ENCODE results near the gene INPP4B. TPM values are rescaled to one million over a fixed set of nuclear protein-coding genes. Genes with fewer than 3 reads are reported as not detected.

The INPP4B gene
- total RNA-seq, 1 donor from 2014 or later: 32.7 TPM

DNA sequence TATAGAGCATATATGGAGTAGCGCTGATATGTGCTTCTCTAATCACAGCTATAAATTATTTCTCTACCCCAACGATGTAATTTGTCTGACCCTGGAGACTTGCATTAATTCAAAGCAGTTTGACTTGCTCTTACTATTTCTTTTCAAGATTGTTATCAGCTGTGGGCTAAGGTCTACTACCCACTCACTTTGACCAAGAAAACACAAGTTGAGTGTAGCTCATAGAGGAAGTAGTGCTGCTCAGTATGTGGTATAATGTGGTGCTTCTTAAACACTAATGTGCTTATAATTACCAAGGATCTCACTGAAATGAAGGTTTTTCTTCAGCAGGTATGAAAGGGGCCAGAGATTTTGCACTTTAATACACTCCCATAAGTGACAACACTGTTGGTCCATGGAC is 70.1 kb downstream of the INPP4B start:
- Histone ChIP-seq H3K4me3 (no peak overlapping the region), H3K9me3 (no peaks in the 10 kb centered on the region), H3K27ac (no peak overlapping the region), H3K27me3 (no peaks in the 10 kb centered on the region), H3K36me3 (no peaks in the 10 kb centered on the region), H3K4me1 (peaks cover 0 to 9% of the 10 kb centered on the region in 2 donors)
- DNase-seq (ENCODE audit: low spot score in 2 of 2): no peak
- TF ChIP-seq, protein P1, sequence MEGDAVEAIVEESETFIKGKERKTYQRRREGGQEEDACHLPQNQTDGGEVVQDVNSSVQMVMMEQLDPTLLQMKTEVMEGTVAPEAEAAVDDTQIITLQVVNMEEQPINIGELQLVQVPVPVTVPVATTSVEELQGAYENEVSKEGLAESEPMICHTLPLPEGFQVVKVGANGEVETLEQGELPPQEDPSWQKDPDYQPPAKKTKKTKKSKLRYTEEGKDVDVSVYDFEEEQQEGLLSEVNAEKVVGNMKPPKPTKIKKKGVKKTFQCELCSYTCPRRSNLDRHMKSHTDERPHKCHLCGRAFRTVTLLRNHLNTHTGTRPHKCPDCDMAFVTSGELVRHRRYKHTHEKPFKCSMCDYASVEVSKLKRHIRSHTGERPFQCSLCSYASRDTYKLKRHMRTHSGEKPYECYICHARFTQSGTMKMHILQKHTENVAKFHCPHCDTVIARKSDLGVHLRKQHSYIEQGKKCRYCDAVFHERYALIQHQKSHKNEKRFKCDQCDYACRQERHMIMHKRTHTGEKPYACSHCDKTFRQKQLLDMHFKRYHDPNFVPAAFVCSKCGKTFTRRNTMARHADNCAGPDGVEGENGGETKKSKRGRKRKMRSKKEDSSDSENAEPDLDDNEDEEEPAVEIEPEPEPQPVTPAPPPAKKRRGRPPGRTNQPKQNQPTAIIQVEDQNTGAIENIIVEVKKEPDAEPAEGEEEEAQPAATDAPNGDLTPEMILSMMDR (IDR thresholded peaks at IDR 0.05): no peak
- intact Hi-C loops (cut with DNase I): no loop called here

DNA sequence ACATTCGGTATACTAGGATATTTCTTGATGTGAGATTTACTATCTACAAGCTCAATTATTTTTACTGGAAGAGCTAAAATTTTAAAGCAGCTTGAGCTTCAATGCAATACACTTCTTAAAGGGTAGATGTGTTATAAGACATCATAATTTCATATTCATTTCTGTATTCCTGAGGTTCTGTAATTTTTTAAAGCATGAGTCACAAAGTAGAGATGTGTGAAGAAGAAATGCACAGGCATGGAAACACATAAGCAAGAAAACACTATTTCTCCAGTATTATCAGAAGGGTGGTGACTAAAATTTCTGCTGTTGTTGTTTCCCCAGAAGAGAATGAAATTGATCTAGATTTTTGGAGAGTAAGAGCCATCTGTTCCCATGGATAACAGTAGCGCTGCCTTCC is 72.6 kb downstream of the INPP4B start:
- H3K9me3 ChIP-seq: no peaks in the 10 kb centered on the region
- H3K36me3 ChIP-seq: no peaks in the 10 kb centered on the region
- no peak overlapping the region for H3K4me3 ChIP-seq
- DNase-seq (ENCODE audit: low spot score in 2 of 2): no peak
- peaks cover 0 to 4% of the 10 kb centered on the region in 2 donors for H3K4me1 ChIP-seq
- H3K27ac ChIP-seq: no peak overlapping the region
- H3K27me3 ChIP-seq: no peaks in the 10 kb centered on the region
- intact Hi-C loops (cut with DNase I): no loop called here
- TF ChIP-seq, protein P1 (IDR thresholded peaks at IDR 0.05): no peak

DNA sequence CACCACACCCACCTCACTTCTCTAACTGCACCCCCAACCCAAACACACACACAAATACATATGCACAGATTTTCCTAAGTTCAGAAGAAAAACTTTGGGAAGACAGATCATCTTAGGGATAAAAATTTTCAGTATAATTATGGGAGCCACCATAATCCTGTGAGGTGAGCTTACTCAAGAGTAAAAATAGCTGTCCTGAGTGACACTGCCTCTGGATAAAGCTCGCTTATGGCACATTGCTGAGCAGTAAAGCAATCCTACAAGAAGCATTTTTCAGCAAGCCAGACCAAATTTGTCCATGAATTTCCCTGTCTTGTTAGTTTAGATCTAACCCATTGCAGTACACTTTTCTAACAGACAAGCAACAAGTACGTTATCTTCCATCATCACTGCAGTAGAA is 83.8 kb downstream of the INPP4B start:
- Histone ChIP-seq H3K4me1 (no peaks in the 10 kb centered on the region), H3K4me3 (no peak overlapping the region), H3K36me3 (no peaks in the 10 kb centered on the region), H3K27me3 (no peaks in the 10 kb centered on the region), H3K9me3 (no peaks in the 10 kb centered on the region), H3K27ac (no peak overlapping the region)
- intact Hi-C loops (cut with DNase I): no loop called here
- no peak for DNase-seq (ENCODE audit: low spot score in 2 of 2)
- TF ChIP-seq, protein P1 (IDR thresholded peaks at IDR 0.05): no peak

DNA sequence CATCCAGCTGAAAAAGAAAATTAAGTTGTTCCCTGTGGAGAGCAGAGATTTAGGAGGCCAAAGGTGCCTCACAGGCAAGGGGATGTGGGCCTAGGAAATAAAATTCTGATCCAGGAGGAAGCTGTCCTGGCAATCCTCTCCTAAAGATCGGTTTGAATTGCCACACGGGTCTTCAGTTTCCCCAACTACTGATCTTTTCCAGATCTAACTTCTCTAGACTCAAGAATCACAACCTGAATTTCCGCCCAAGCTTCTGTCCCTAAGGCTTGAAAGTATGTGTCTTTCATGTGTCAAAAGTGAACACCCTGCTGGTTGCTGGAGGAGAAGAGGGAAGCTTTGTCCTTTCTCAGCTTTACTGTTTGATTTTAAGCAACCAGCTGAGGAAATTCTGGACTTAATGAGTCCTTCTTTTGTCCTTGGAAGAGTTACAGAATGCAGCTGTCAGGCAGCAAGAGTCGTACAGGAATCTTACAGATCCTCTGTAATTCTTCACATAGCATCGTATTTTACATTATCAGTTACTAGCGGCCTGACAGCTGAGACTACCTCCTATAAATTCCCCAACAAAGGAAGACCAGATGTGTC is 93.8 kb downstream of the INPP4B start:
- Histone ChIP-seq H3K9me3 (peaks cover 0 to 3% of the 10 kb centered on the region in 2 donors), H3K4me1 (no peaks in the 10 kb centered on the region), H3K27me3 (no peaks in the 10 kb centered on the region), H3K36me3 (no peaks in the 10 kb centered on the region), H3K4me3 (no peak overlapping the region), H3K27ac (no peak overlapping the region)
- DNase-seq (ENCODE audit: low spot score in 2 of 2): no peak
- intact Hi-C loops (cut with DNase I): no loop called here
- TF ChIP-seq, protein P1 (IDR thresholded peaks at IDR 0.05): no peak

DNA sequence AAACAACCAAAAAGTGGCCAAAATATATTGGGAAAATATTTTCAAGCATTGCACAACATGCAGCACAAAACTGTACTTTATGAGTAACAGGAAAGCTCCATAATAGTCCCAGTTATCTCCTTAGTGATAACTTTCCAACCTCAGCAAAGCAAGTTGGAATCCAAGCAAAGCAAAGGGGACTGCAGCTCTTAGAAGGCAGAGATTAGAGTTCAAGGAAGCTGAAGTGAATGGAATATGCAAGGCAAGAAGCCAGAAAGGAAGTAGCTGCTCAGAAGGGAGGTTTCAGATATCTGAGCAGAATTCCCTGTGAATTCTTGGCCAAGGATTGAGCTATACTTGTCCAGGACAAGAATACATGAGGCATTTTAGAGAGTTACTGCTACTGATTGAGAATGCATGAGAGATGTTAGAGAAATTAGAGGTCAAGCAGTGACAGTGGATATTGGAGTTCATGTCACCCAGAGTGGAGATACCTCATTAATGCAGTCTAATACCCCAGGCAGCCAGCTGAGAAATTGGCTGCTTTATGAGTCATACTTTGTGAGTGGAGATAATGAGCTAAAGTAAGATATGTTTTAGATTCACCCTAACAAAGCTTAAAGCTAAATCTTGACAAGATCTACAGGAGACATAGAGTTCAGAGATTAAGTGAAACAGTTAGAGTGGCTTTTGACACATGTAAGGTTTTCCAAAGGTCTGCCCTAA is 102.8 kb downstream of the INPP4B start:
- H3K4me3 ChIP-seq: no peak overlapping the region
- intact Hi-C loops (cut with DNase I): no loop called here
- H3K27ac ChIP-seq: no peak overlapping the region
- H3K4me1 ChIP-seq: no peaks in the 10 kb centered on the region
- TF ChIP-seq, protein P1 (IDR thresholded peaks at IDR 0.05): no peak
- H3K9me3 ChIP-seq: peaks cover 0 to 28% of the 10 kb centered on the region in 2 donors
- DNase-seq (ENCODE audit: low spot score in 2 of 2): no peak
- no peaks in the 10 kb centered on the region for H3K36me3 ChIP-seq
- H3K27me3 ChIP-seq: no peaks in the 10 kb centered on the region

Measured in ascending aorta (tissue), 2 donors.